ENCODE measurements around the gene FMNL3. TPM values are rescaled to one million over a fixed set of nuclear protein-coding genes. Genes with fewer than 3 reads are reported as not detected.

Gene FMNL3
- total and polyA plus RNA-seq, 2 experiments from 2014 or later: 8.7 to 32.6 TPM

DNA sequence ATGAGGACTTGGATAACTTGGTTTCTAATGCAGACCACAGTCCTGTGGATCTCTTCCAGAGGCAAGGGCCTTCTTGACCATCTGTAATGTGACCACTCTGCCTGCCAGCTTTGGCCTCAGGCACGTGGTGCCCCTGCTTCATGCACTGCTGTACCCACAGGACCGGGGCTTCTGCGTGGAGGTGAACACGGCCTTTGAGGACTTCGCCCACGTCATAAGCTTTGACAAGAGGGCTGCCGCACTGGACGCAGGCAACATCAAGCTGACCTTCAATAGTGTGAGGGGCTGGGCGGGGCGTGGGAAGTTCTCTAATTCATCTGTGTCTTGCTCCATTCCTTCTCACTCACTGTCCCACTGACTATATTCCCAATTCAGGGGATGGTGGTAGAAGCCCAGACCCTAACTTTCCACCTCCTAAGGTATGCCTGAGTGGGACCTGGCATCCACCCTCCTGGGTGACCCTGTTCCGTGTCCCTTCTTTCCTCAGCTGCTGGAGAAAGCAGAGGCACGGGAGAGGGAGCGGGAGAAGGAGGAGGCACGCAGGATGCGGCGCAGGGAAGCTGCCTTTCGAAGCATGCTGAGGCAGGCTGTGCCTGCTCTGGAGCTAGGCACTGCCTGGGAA lies 65.3 kb downstream of the FMNL3 start:
- no peak overlapping the region for H3K27ac Mint-ChIP-seq
- no peak overlapping the region for H3K27ac ChIP-seq (ENCODE audit: low read depth)

More for the DNA sequence above, 65.3 kb downstream of the FMNL3 start:
- no peak overlapping the region for H3K4me3 ChIP-seq
- H2AFZ ChIP-seq: no peak overlapping the region
- Mint-ChIP-seq H3K4me1 (peaks cover 37% of the 10 kb centered on the region), H3K4me3 (no peak overlapping the region), H3K36me3 (ENCODE audit: low read depth) (peaks cover 46% of the 10 kb centered on the region), H3K27me3 (ENCODE audit: insufficient read depth, low read depth, poor library complexity) (peaks cover 14% of the 10 kb centered on the region), H3K9me3 (no peaks in the 10 kb centered on the region)
- peaks cover 13% of the 10 kb centered on the region for H3K36me3 ChIP-seq (ENCODE audit: insufficient read depth)
- ATAC-seq: no peak
- TF ChIP-seq, protein P1, sequence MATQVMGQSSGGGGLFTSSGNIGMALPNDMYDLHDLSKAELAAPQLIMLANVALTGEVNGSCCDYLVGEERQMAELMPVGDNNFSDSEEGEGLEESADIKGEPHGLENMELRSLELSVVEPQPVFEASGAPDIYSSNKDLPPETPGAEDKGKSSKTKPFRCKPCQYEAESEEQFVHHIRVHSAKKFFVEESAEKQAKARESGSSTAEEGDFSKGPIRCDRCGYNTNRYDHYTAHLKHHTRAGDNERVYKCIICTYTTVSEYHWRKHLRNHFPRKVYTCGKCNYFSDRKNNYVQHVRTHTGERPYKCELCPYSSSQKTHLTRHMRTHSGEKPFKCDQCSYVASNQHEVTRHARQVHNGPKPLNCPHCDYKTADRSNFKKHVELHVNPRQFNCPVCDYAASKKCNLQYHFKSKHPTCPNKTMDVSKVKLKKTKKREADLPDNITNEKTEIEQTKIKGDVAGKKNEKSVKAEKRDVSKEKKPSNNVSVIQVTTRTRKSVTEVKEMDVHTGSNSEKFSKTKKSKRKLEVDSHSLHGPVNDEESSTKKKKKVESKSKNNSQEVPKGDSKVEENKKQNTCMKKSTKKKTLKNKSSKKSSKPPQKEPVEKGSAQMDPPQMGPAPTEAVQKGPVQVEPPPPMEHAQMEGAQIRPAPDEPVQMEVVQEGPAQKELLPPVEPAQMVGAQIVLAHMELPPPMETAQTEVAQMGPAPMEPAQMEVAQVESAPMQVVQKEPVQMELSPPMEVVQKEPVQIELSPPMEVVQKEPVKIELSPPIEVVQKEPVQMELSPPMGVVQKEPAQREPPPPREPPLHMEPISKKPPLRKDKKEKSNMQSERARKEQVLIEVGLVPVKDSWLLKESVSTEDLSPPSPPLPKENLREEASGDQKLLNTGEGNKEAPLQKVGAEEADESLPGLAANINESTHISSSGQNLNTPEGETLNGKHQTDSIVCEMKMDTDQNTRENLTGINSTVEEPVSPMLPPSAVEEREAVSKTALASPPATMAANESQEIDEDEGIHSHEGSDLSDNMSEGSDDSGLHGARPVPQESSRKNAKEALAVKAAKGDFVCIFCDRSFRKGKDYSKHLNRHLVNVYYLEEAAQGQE (IDR thresholded peaks at IDR 0.05; ENCODE audit: unreplicated experiment): no peak
- TF ChIP-seq, protein P2, sequence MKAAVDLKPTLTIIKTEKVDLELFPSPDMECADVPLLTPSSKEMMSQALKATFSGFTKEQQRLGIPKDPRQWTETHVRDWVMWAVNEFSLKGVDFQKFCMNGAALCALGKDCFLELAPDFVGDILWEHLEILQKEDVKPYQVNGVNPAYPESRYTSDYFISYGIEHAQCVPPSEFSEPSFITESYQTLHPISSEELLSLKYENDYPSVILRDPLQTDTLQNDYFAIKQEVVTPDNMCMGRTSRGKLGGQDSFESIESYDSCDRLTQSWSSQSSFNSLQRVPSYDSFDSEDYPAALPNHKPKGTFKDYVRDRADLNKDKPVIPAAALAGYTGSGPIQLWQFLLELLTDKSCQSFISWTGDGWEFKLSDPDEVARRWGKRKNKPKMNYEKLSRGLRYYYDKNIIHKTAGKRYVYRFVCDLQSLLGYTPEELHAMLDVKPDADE (IDR thresholded peaks at IDR 0.05): no peak
- TF ChIP-seq NANOG (IDR thresholded peaks at IDR 0.05; ENCODE audit: borderline replicate concordance) (no peak), EZH2 (IDR thresholded peaks at IDR 0.05; ENCODE audit: low read depth, unreplicated experiment) (no peak), JUNB (IDR thresholded peaks at IDR 0.05; ENCODE audit: unreplicated experiment) (no peak), ZNF331 (CRISPR knock-in tag; IDR thresholded peaks at IDR 0.05; ENCODE audit: low read depth) (no peak), EZH2phosphoT487 (IDR thresholded peaks at IDR 0.05; ENCODE audit: unreplicated experiment) (no peak), POLR2AphosphoS5 (IDR thresholded peaks at IDR 0.05; ENCODE audit: low read depth) (no peak), STAT1 (IDR thresholded peaks at IDR 0.05; ENCODE audit: unreplicated experiment) (no peak), CREB1 (CRISPR knock-in tag; IDR thresholded peaks at IDR 0.05; ENCODE audit: low read depth) (no peak), ZNF114 (CRISPR knock-in tag; IDR thresholded peaks at IDR 0.05) (no peak)
- TF ChIP-seq, protein P3, sequence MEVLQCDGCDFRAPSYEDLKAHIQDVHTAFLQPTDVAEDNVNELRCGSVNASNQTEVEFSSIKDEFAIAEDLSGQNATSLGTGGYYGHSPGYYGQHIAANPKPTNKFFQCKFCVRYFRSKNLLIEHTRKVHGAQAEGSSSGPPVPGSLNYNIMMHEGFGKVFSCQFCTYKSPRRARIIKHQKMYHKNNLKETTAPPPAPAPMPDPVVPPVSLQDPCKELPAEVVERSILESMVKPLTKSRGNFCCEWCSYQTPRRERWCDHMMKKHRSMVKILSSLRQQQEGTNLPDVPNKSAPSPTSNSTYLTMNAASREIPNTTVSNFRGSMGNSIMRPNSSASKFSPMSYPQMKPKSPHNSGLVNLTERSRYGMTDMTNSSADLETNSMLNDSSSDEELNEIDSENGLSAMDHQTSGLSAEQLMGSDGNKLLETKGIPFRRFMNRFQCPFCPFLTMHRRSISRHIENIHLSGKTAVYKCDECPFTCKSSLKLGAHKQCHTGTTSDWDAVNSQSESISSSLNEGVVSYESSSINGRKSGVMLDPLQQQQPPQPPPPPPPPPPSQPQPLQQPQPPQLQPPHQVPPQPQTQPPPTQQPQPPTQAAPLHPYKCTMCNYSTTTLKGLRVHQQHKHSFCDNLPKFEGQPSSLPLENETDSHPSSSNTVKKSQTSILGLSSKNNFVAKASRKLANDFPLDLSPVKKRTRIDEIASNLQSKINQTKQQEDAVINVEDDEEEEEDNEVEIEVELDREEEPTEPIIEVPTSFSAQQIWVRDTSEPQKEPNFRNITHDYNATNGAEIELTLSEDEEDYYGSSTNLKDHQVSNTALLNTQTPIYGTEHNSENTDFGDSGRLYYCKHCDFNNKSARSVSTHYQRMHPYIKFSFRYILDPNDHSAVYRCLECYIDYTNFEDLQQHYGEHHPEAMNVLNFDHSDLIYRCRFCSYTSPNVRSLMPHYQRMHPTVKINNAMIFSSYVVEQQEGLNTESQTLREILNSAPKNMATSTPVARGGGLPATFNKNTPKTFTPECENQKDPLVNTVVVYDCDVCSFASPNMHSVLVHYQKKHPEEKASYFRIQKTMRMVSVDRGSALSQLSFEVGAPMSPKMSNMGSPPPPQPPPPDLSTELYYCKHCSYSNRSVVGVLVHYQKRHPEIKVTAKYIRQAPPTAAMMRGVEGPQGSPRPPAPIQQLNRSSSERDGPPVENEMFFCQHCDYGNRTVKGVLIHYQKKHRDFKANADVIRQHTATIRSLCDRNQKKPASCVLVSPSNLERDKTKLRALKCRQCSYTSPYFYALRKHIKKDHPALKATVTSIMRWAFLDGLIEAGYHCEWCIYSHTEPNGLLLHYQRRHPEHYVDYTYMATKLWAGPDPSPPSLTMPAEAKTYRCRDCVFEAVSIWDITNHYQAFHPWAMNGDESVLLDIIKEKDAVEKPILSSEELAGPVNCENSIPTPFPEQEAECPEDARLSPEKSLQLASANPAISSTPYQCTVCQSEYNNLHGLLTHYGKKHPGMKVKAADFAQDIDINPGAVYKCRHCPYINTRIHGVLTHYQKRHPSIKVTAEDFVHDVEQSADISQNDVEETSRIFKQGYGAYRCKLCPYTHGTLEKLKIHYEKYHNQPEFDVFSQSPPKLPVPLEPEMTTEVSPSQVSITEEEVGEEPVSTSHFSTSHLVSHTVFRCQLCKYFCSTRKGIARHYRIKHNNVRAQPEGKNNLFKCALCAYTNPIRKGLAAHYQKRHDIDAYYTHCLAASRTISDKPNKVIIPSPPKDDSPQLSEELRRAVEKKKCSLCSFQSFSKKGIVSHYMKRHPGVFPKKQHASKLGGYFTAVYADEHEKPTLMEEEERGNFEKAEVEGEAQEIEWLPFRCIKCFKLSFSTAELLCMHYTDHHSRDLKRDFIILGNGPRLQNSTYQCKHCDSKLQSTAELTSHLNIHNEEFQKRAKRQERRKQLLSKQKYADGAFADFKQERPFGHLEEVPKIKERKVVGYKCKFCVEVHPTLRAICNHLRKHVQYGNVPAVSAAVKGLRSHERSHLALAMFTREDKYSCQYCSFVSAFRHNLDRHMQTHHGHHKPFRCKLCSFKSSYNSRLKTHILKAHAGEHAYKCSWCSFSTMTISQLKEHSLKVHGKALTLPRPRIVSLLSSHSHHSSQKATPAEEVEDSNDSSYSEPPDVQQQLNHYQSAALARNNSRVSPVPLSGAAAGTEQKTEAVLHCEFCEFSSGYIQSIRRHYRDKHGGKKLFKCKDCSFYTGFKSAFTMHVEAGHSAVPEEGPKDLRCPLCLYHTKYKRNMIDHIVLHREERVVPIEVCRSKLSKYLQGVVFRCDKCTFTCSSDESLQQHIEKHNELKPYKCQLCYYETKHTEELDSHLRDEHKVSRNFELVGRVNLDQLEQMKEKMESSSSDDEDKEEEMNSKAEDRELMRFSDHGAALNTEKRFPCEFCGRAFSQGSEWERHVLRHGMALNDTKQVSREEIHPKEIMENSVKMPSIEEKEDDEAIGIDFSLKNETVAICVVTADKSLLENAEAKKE (CRISPR knock-in tag; IDR thresholded peaks at IDR 0.05): no peak
- TF ChIP-seq, protein P4, sequence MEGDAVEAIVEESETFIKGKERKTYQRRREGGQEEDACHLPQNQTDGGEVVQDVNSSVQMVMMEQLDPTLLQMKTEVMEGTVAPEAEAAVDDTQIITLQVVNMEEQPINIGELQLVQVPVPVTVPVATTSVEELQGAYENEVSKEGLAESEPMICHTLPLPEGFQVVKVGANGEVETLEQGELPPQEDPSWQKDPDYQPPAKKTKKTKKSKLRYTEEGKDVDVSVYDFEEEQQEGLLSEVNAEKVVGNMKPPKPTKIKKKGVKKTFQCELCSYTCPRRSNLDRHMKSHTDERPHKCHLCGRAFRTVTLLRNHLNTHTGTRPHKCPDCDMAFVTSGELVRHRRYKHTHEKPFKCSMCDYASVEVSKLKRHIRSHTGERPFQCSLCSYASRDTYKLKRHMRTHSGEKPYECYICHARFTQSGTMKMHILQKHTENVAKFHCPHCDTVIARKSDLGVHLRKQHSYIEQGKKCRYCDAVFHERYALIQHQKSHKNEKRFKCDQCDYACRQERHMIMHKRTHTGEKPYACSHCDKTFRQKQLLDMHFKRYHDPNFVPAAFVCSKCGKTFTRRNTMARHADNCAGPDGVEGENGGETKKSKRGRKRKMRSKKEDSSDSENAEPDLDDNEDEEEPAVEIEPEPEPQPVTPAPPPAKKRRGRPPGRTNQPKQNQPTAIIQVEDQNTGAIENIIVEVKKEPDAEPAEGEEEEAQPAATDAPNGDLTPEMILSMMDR (conservative IDR thresholded peaks at IDR 0.05; ENCODE audit: low read depth in 2 of 2): no peak
- H3F3A ChIP-seq (replicated peaks; ENCODE audit: low read depth): 0 out of 2 replicates have a peak, but pooled peaks cover 2% of the 10 kb centered on the region
- peaks cover 3% of the 10 kb centered on the region; the same call in 1 of the 2 replicates for H4K20me1 ChIP-seq (replicated peaks; ENCODE audit: insufficient read depth)
- peaks cover 19% of the 10 kb centered on the region for H3K4me1 ChIP-seq (ENCODE audit: insufficient read depth)
- no peak overlapping the region for H3K4me2 ChIP-seq
- H3K27me3 ChIP-seq (ENCODE audit: insufficient read depth): no peaks in the 10 kb centered on the region
- no peaks in the 10 kb centered on the region for H3K79me2 ChIP-seq (replicated peaks; ENCODE audit: insufficient read depth)
- no peaks in the 10 kb centered on the region for H3K9me2 ChIP-seq (ENCODE audit: insufficient read depth)
- DNase-seq (ENCODE audit: low spot score): no peak
